ENCODE data around the gene DOK5. TPM values are rescaled to one million over a fixed set of nuclear protein-coding genes. Genes with fewer than 3 reads are reported as not detected.

DOK5 gene
- total RNA-seq, 1 donor from 2014 or later: 31.3 TPM

GRCh38 chr20:54502179-54502578 is 26.8 kb downstream of the DOK5 start:
- H3K9me3 ChIP-seq (ENCODE audit: control insufficient read depth in 3 of 3, low read length in 3 of 3): no peaks in the 10 kb centered on the region
- no peaks in the 10 kb centered on the region for H3K4me1 ChIP-seq (ENCODE audit: control insufficient read depth in 3 of 3, insufficient read depth in 3 of 3, low read length in 3 of 3)
- H3K36me3 ChIP-seq (ENCODE audit: control insufficient read depth in 3 of 3, insufficient read depth in 3 of 3, low read length in 3 of 3): peaks cover 0 to 3% (median 0%) of the 10 kb centered on the region in 3 donors
- H3K9ac ChIP-seq (ENCODE audit: low read depth in 1 of 3, low read length in 3 of 3): no peak overlapping the region
- no peak overlapping the region for H3K4me3 ChIP-seq (ENCODE audit: low read length in 3 of 3)
- no peaks in the 10 kb centered on the region for H3K27me3 ChIP-seq (ENCODE audit: control insufficient read depth in 3 of 3, insufficient read depth in 3 of 3, low read length in 3 of 3)
- H3K27ac ChIP-seq (ENCODE audit: low read depth, low read length): no peak overlapping the region

GRCh38 chr20:54506643-54507042 is 31.2 kb downstream of the DOK5 start:
- H3K9ac ChIP-seq (ENCODE audit: low read depth in 1 of 3, low read length in 3 of 3): no peak overlapping the region
- peaks cover 0 to 3% (median 0%) of the 10 kb centered on the region in 3 donors for H3K36me3 ChIP-seq (ENCODE audit: control insufficient read depth in 3 of 3, insufficient read depth in 3 of 3, low read length in 3 of 3)
- H3K27me3 ChIP-seq (ENCODE audit: control insufficient read depth in 3 of 3, insufficient read depth in 3 of 3, low read length in 3 of 3): no peaks in the 10 kb centered on the region
- no peak overlapping the region for H3K4me3 ChIP-seq (ENCODE audit: low read length in 3 of 3)
- peaks cover 0 to 5% (median 0%) of the 10 kb centered on the region in 3 donors for H3K4me1 ChIP-seq (ENCODE audit: control insufficient read depth in 3 of 3, insufficient read depth in 3 of 3, low read length in 3 of 3)
- H3K9me3 ChIP-seq (ENCODE audit: control insufficient read depth in 3 of 3, low read length in 3 of 3): no peaks in the 10 kb centered on the region
- no peak overlapping the region for H3K27ac ChIP-seq (ENCODE audit: low read depth, low read length)

GRCh38 chr20:54510541-54511129 is 35.2 kb downstream of the DOK5 start:
- Histone ChIP-seq H3K4me3 (ENCODE audit: low read length in 3 of 3) (peak overlapping the region in 1 of 3 donors; percentile 35), H3K4me1 (ENCODE audit: control insufficient read depth in 3 of 3, insufficient read depth in 3 of 3, low read length in 3 of 3) (peaks cover 0 to 5% (median 0%) of the 10 kb centered on the region in 3 donors), H3K27ac (ENCODE audit: low read depth, low read length) (peak overlapping the region; percentile 62), H3K27me3 (ENCODE audit: control insufficient read depth in 3 of 3, insufficient read depth in 3 of 3, low read length in 3 of 3) (no peaks in the 10 kb centered on the region), H3K9ac (ENCODE audit: low read depth in 1 of 3, low read length in 3 of 3) (peak overlapping the region in 2 of 3 donors; percentile 23 to 27), H3K9me3 (ENCODE audit: control insufficient read depth in 3 of 3, low read length in 3 of 3) (peaks cover 0 to 5% (median 0%) of the 10 kb centered on the region in 3 donors), H3K36me3 (ENCODE audit: control insufficient read depth in 3 of 3, insufficient read depth in 3 of 3, low read length in 3 of 3) (no peaks in the 10 kb centered on the region)

- H3K4me3 ChIP-seq (ENCODE audit: low read length in 3 of 3): no peak overlapping the region
- H3K9ac ChIP-seq (ENCODE audit: low read depth in 1 of 3, low read length in 3 of 3): no peak overlapping the region
- peaks cover 0 to 10% (median 0%) of the 10 kb centered on the region in 3 donors for H3K4me1 ChIP-seq (ENCODE audit: control insufficient read depth in 3 of 3, insufficient read depth in 3 of 3, low read length in 3 of 3)
- no peaks in the 10 kb centered on the region for H3K36me3 ChIP-seq (ENCODE audit: control insufficient read depth in 3 of 3, insufficient read depth in 3 of 3, low read length in 3 of 3)
- H3K27ac ChIP-seq (ENCODE audit: low read depth, low read length): no peak overlapping the region
- H3K27me3 ChIP-seq (ENCODE audit: control insufficient read depth in 3 of 3, insufficient read depth in 3 of 3, low read length in 3 of 3): no peaks in the 10 kb centered on the region
- peaks cover 0 to 5% (median 0%) of the 10 kb centered on the region in 3 donors for H3K9me3 ChIP-seq (ENCODE audit: control insufficient read depth in 3 of 3, low read length in 3 of 3)
Measured at GRCh38 chr20:54512694-54513093, 37.3 kb downstream of the DOK5 start.

- Histone ChIP-seq H3K27ac (ENCODE audit: low read depth, low read length) (no peak overlapping the region), H3K9ac (ENCODE audit: low read depth in 1 of 3, low read length in 3 of 3) (no peak overlapping the region), H3K9me3 (ENCODE audit: control insufficient read depth in 3 of 3, low read length in 3 of 3) (peaks cover 0 to 5% (median 0%) of the 10 kb centered on the region in 3 donors), H3K4me3 (ENCODE audit: low read length in 3 of 3) (no peak overlapping the region), H3K36me3 (ENCODE audit: control insufficient read depth in 3 of 3, insufficient read depth in 3 of 3, low read length in 3 of 3) (no peaks in the 10 kb centered on the region), H3K27me3 (ENCODE audit: control insufficient read depth in 3 of 3, insufficient read depth in 3 of 3, low read length in 3 of 3) (no peaks in the 10 kb centered on the region), H3K4me1 (ENCODE audit: control insufficient read depth in 3 of 3, insufficient read depth in 3 of 3, low read length in 3 of 3) (peaks cover 0 to 10% (median 0%) of the 10 kb centered on the region in 3 donors)
Measured at GRCh38 chr20:54514028-54514607, 38.7 kb downstream of the DOK5 start.

GRCh38 chr20:54515793-54516628 is 40.6 kb downstream of the DOK5 start:
- Histone ChIP-seq H3K27ac (ENCODE audit: low read depth, low read length) (no peak overlapping the region), H3K27me3 (ENCODE audit: control insufficient read depth in 3 of 3, insufficient read depth in 3 of 3, low read length in 3 of 3) (no peaks in the 10 kb centered on the region), H3K9ac (ENCODE audit: low read depth in 1 of 3, low read length in 3 of 3) (no peak overlapping the region)

GRCh38 chr20:54517241-54517975 is 42.0 kb downstream of the DOK5 start:
- H3K27me3 ChIP-seq (ENCODE audit: control insufficient read depth in 3 of 3, insufficient read depth in 3 of 3, low read length in 3 of 3): no peaks in the 10 kb centered on the region
- no peak overlapping the region for H3K4me3 ChIP-seq (ENCODE audit: low read length in 3 of 3)
- no peak overlapping the region for H3K9ac ChIP-seq (ENCODE audit: low read depth in 1 of 3, low read length in 3 of 3)
- H3K27ac ChIP-seq (ENCODE audit: low read depth, low read length): no peak overlapping the region
- H3K36me3 ChIP-seq (ENCODE audit: control insufficient read depth in 3 of 3, insufficient read depth in 3 of 3, low read length in 3 of 3): no peaks in the 10 kb centered on the region
- peaks cover 0 to 4% (median 0%) of the 10 kb centered on the region in 3 donors for H3K4me1 ChIP-seq (ENCODE audit: control insufficient read depth in 3 of 3, insufficient read depth in 3 of 3, low read length in 3 of 3)
- peaks cover 0 to 5% (median 0%) of the 10 kb centered on the region in 3 donors for H3K9me3 ChIP-seq (ENCODE audit: control insufficient read depth in 3 of 3, low read length in 3 of 3)

More at GRCh38 chr20:54515793-54516628, 40.6 kb downstream of the DOK5 start:
- Histone ChIP-seq H3K9me3 (ENCODE audit: control insufficient read depth in 3 of 3, low read length in 3 of 3) (peaks cover 0 to 5% (median 0%) of the 10 kb centered on the region in 3 donors), H3K4me1 (ENCODE audit: control insufficient read depth in 3 of 3, insufficient read depth in 3 of 3, low read length in 3 of 3) (peaks cover 0 to 5% (median 0%) of the 10 kb centered on the region in 3 donors), H3K36me3 (ENCODE audit: control insufficient read depth in 3 of 3, insufficient read depth in 3 of 3, low read length in 3 of 3) (no peaks in the 10 kb centered on the region), H3K4me3 (ENCODE audit: low read length in 3 of 3) (no peak overlapping the region)

- H3K4me1 ChIP-seq (ENCODE audit: control insufficient read depth in 3 of 3, insufficient read depth in 3 of 3, low read length in 3 of 3): peaks cover 5 to 20% (median 10%) of the 10 kb centered on the region in 3 donors
- peak overlapping the region; percentile 88 for H3K27ac ChIP-seq (ENCODE audit: low read depth, low read length)
- H3K9ac ChIP-seq (ENCODE audit: low read depth in 1 of 3, low read length in 3 of 3): peak overlapping the region in 1 of 3 donors; percentile 42
- H3K36me3 ChIP-seq (ENCODE audit: control insufficient read depth in 3 of 3, insufficient read depth in 3 of 3, low read length in 3 of 3): no peaks in the 10 kb centered on the region
- H3K9me3 ChIP-seq (ENCODE audit: control insufficient read depth in 3 of 3, low read length in 3 of 3): no peaks in the 10 kb centered on the region
- H3K27me3 ChIP-seq (ENCODE audit: control insufficient read depth in 3 of 3, insufficient read depth in 3 of 3, low read length in 3 of 3): no peaks in the 10 kb centered on the region
- no peak overlapping the region for H3K4me3 ChIP-seq (ENCODE audit: low read length in 3 of 3)
Measured at GRCh38 chr20:54524849-54525248, 49.5 kb downstream of the DOK5 start.

- H3K9ac ChIP-seq (ENCODE audit: low read depth in 1 of 3, low read length in 3 of 3): peak overlapping the region in 1 of 3 donors; percentile 25
Measured at GRCh38 chr20:54525916-54526590, 50.7 kb downstream of the DOK5 start.

More at GRCh38 chr20:54525916-54526590, 50.7 kb downstream of the DOK5 start:
- Histone ChIP-seq H3K4me1 (ENCODE audit: control insufficient read depth in 3 of 3, insufficient read depth in 3 of 3, low read length in 3 of 3) (peaks cover 5 to 20% (median 10%) of the 10 kb centered on the region in 3 donors), H3K27ac (ENCODE audit: low read depth, low read length) (peak overlapping the region; percentile 88), H3K4me3 (ENCODE audit: low read length in 3 of 3) (no peak overlapping the region), H3K9me3 (ENCODE audit: control insufficient read depth in 3 of 3, low read length in 3 of 3) (no peaks in the 10 kb centered on the region), H3K27me3 (ENCODE audit: control insufficient read depth in 3 of 3, insufficient read depth in 3 of 3, low read length in 3 of 3) (no peaks in the 10 kb centered on the region), H3K36me3 (ENCODE audit: control insufficient read depth in 3 of 3, insufficient read depth in 3 of 3, low read length in 3 of 3) (no peaks in the 10 kb centered on the region)
